Activated gamma-delta T cell treated with anti-CD3 and anti-CD28 coated beads, Interleukin-2, amount 50 U/mL, for 16 hours (primary cell): ENCODE measurements around the gene TLR9.
"Not testable (repeated sequence)": the region's sequence is repeated elsewhere in the genome, so short reads cannot be mapped to it uniquely, and the experiment has no call there.

Experiments
- DNase-seq: peaks from one replicate; pipeline ENCODE4 v3.0.0-alpha.2; 2020; ENCODE audit warnings: low read depth

TLR9 gene

GRCh38 chr3:52225452-52226228 lies at the start of gene TLR9:
Gene TLR9, minus strand, starts transcription at chr3:52225645. Its CDS starts 116 bp downstream, at chr3:52225529.
- DNase-seq, result no peak

GRCh38 chr3:52274781-52275180 lies 49.3 kb upstream of the TLR9 start:
- not testable (repeated sequence) for DNase-seq

- DNase-seq, result no peak
These were observed 47.4 kb upstream of the TLR9 start for GRCh38 chr3:52272831-52273230.

GRCh38 chr3:52272172-52272571 lies 46.7 kb upstream of the TLR9 start:
- not testable (repeated sequence) for DNase-seq

GRCh38 chr3:52270252-52270754 lies 44.9 kb upstream of the TLR9 start:
- DNase-seq, result no peak

GRCh38 chr3:52269776-52270175 lies 44.3 kb upstream of the TLR9 start:
- DNase-seq, result no peak

- no peak for DNase-seq
These were observed 42.6 kb upstream of the TLR9 start for GRCh38 chr3:52268036-52268435.

GRCh38 chr3:52265387-52265786 lies 39.9 kb upstream of the TLR9 start:
- no peak for DNase-seq

GRCh38 chr3:52262447-52262846 lies 37.0 kb upstream of the TLR9 start:
- no peak for DNase-seq

GRCh38 chr3:52259448-52259847 lies 34.0 kb upstream of the TLR9 start:
- DNase-seq, result no peak

- no peak for DNase-seq
These were observed 33.6 kb upstream of the TLR9 start for GRCh38 chr3:52259035-52259434.

GRCh38 chr3:52257911-52258310 lies 32.5 kb upstream of the TLR9 start:
- no peak for DNase-seq

GRCh38 chr3:52256622-52257021 lies 31.2 kb upstream of the TLR9 start:
- no peak for DNase-seq

- no peak for DNase-seq
These were observed 30.7 kb upstream of the TLR9 start for GRCh38 chr3:52256159-52256558.

GRCh38 chr3:52254608-52255007 lies 29.2 kb upstream of the TLR9 start:
- no peak for DNase-seq

GRCh38 chr3:52253314-52254304 lies 28.2 kb upstream of the TLR9 start:
- DNase-seq, result peak; percentile 83

- no peak for DNase-seq
These were observed 24.7 kb upstream of the TLR9 start for GRCh38 chr3:52250122-52250521.

GRCh38 chr3:52249683-52250082 lies 24.2 kb upstream of the TLR9 start:
- DNase-seq, result no peak

- no peak for DNase-seq
These were observed 23.5 kb upstream of the TLR9 start for GRCh38 chr3:52248816-52249547.

- DNase-seq, result no peak
These were observed 22.7 kb upstream of the TLR9 start for GRCh38 chr3:52248165-52248541.

- DNase-seq, result no peak
These were observed 22.1 kb upstream of the TLR9 start for GRCh38 chr3:52247409-52248164.
